OCI-LY7 (cell line): Measurements from ENCODE around the gene THTPA. TPM values are rescaled to one million over a fixed set of nuclear protein-coding genes. Genes with fewer than 3 reads are reported as not detected.

Experiments used
- BruUV-seq: library from RNA; stranded (reverse); fragments of 400-500 nt; replicated peaks from 2 replicates; lab custom pipeline; 2021; lab: Mats Ljungman, UMichigan
- CTCF ChIA-PET: fragments of 300-600 bp; sonication (Branson Sonifier 250); formaldehyde crosslinking; loops from one replicate; lab custom pipeline; 2022; ENCODE audit warnings: antibody characterized with exemption; ENCODE audit not compliant: unreplicated experiment; lab: Charles Lee
- POLR2A ChIA-PET: fragments of 300-600 bp; sonication (Branson Sonifier 250); formaldehyde crosslinking; loops from one replicate; lab custom pipeline; 2022; ENCODE audit warnings: antibody characterized with exemption; lab: Charles Lee
- DNase-seq: peaks from one replicate; pipeline ENCODE4 v3.0.0-alpha.2; 2015; ENCODE audit warnings: low spot score
- H2AFZ ChIP-seq: fragments of 200-600 bp; sonication (generic), shearing (Covaris generic); 2 replicates; pipeline ENCODE4 v1.6.1; 2014; ENCODE audit warnings: mild to moderate bottlenecking, antibody characterized with exemption, low read length, moderate library complexity
- H3K27ac ChIP-seq: fragments of 200-600 bp; sonication (generic); 2 replicates; pipeline ENCODE4 v1.5.1; 2014; ENCODE audit warnings: mixed run types, low read depth, mild to moderate bottlenecking, moderate library complexity, low read length, inconsistent platforms; ENCODE audit not compliant: poor library complexity, severe bottlenecking
- H3K36me3 ChIP-seq: fragments of 200-600 bp; sonication (generic); 2 replicates; pipeline ENCODE4 v1.6.1; 2014; ENCODE audit warnings: mild to moderate bottlenecking, antibody characterized with exemption, low read length, moderate library complexity, mixed read lengths; ENCODE audit not compliant: insufficient read depth
- H3K4me1 ChIP-seq: fragments of 200-600 bp; sonication (generic); 2 replicates; pipeline ENCODE4 v1.5.1; 2014; ENCODE audit warnings: mild to moderate bottlenecking, low read length; ENCODE audit not compliant: insufficient read depth, poor library complexity, severe bottlenecking
- H3K4me2 ChIP-seq: fragments of 200-600 bp; sonication (generic); 2 replicates; pipeline ENCODE4 v1.6.1; 2014; ENCODE audit warnings: mild to moderate bottlenecking, low read length
- H3K4me3 ChIP-seq: fragments of 200-600 bp; sonication (generic); 2 replicates; pipeline ENCODE4 v1.5.1; 2014; ENCODE audit warnings: mild to moderate bottlenecking, low read depth, low read length; ENCODE audit not compliant: poor library complexity, severe bottlenecking
- H3K79me2 ChIP-seq: fragments of 200-600 bp; sonication (generic); 2 replicates; pipeline ENCODE4 v1.6.1; 2016; ENCODE audit warnings: low read depth, mild to moderate bottlenecking, low read length, moderate library complexity, mixed read lengths; ENCODE audit not compliant: insufficient read depth
- H3K9me2 ChIP-seq: fragments of 200-600 bp; sonication (generic); 2 replicates; pipeline ENCODE4 v1.6.1; 2016; ENCODE audit warnings: mild to moderate bottlenecking, low read length, mixed read lengths; ENCODE audit not compliant: insufficient read depth
- H3K9me3 ChIP-seq: fragments of 200-600 bp; sonication (generic); 2 replicates; pipeline ENCODE4 v1.6.1; 2014; ENCODE audit warnings: mild to moderate bottlenecking, mixed run types, low read length, mixed read lengths
- H4K20me1 ChIP-seq: fragments of 200-600 bp; sonication (generic); 2 replicates; pipeline ENCODE4 v1.6.1; 2014; ENCODE audit warnings: mild to moderate bottlenecking, antibody characterized with exemption, low read length, moderate library complexity, mixed read lengths; ENCODE audit not compliant: insufficient read depth
- CTCF ChIP-seq: fragments of 200-600 bp; sonication (generic); conservative IDR thresholded peaks from 2 replicates; pipeline ENCODE4 v1.5.1; 2014; ENCODE audit warnings: mild to moderate bottlenecking, antibody characterized with exemption, low read length, moderate library complexity, mixed read lengths
- EZH2phosphoT487 ChIP-seq: fragments of 200-600 bp; sonication (generic); IDR thresholded peaks from 2 replicates; pipeline ENCODE4 v1.6.1; 2018; ENCODE audit warnings: low read depth, borderline replicate concordance, mild to moderate bottlenecking, mixed run types, antibody characterized with exemption, low read length, moderate library complexity, mixed read lengths
- intact Hi-C: fragments of 100-400 bp; cut with micrococcal nuclease; formaldehyde crosslinking; loops from one replicate; pipeline ENCODE4 v1.10.0; 2022; ENCODE audit not compliant: unreplicated experiment
- total RNA-seq, 2 experiments: library from RNA; depleted of rRNA in 1 of 2; stranded (reverse); fragments of >200 nt in 1 of 2; shearing (Covaris generic) in 1 of 2; gene quantifications; 2 replicates each; pipeline ENCODE4 v1.2.3, GENCODE V29; 2014 to 2022

The THTPA gene
- total RNA-seq, 2 experiments from 2014 or later, result 15.4 to 28.6 TPM

- no TSS peak for BruUV-seq
These were observed 45.7 kb downstream of the THTPA start for GRCh38 chr14:23601845-23602180.

GRCh38 chr14:23602181-23603095, 46.4 kb downstream of the THTPA start:
- no peak overlapping the region for H2AFZ ChIP-seq
- no peaks in the 10 kb centered on the region for H3K36me3 ChIP-seq
- no peaks in the 10 kb centered on the region for H3K9me3 ChIP-seq
- H4K20me1 ChIP-seq, result no peaks in the 10 kb centered on the region
- TF ChIP-seq EZH2phosphoT487 (no peak), CTCF (no peak)
- H3K79me2 ChIP-seq, result no peaks in the 10 kb centered on the region
- CTCF ChIA-PET, result interaction anchor here (0.6 kb wide), 1 partner anchor 182 kb away, joined by 3 read pairs; no protein-coding TSS in a partner anchor
- H3K27ac ChIP-seq, result no peak overlapping the region
- no peak overlapping the region for H3K4me2 ChIP-seq
- H3K4me1 ChIP-seq, result no peaks in the 10 kb centered on the region
- intact Hi-C loops, result no loop called here
- H3K9me2 ChIP-seq, result no peaks in the 10 kb centered on the region
- DNase-seq, result no peak
- H3K4me3 ChIP-seq, result no peak overlapping the region
- POLR2A ChIA-PET, result no interaction called here
- no TSS peak for BruUV-seq

More at GRCh38 chr14:23601845-23602180, 45.7 kb downstream of the THTPA start:
- Histone ChIP-seq H3K9me3 (no peaks in the 10 kb centered on the region), H3K27ac (no peak overlapping the region), H3K4me1 (no peaks in the 10 kb centered on the region), H3K4me3 (no peak overlapping the region), H3K79me2 (no peaks in the 10 kb centered on the region), H2AFZ (no peak overlapping the region), H3K36me3 (no peaks in the 10 kb centered on the region), H3K9me2 (no peaks in the 10 kb centered on the region), H4K20me1 (no peaks in the 10 kb centered on the region), H3K4me2 (no peak overlapping the region)
- ChIA-PET POLR2A (no interaction called here), CTCF (interaction anchor here (0.6 kb wide), 1 partner anchor 181 kb away, joined by 3 read pairs; no protein-coding TSS in a partner anchor)
- no peak for DNase-seq
- intact Hi-C loops, result no loop called here
- TF ChIP-seq EZH2phosphoT487 (no peak), CTCF (no peak)

GRCh38 chr14:23603103-23603502, 47.0 kb downstream of the THTPA start:
- no peak overlapping the region for H3K4me3 ChIP-seq
- H3K4me1 ChIP-seq, result no peaks in the 10 kb centered on the region
- POLR2A ChIA-PET, result no interaction called here
- no peaks in the 10 kb centered on the region for H3K9me3 ChIP-seq
- BruUV-seq, result no TSS peak
- H3K79me2 ChIP-seq, result no peaks in the 10 kb centered on the region
- H3K36me3 ChIP-seq, result no peaks in the 10 kb centered on the region
- no peak overlapping the region for H3K4me2 ChIP-seq
- DNase-seq, result no peak
- TF ChIP-seq CTCF, result no peak
- no peak for TF ChIP-seq EZH2phosphoT487
- no peak overlapping the region for H2AFZ ChIP-seq
- CTCF ChIA-PET, result no interaction called here
- H3K27ac ChIP-seq, result no peak overlapping the region
- H3K9me2 ChIP-seq, result no peaks in the 10 kb centered on the region
- intact Hi-C loops, result no loop called here
- H4K20me1 ChIP-seq, result no peaks in the 10 kb centered on the region
